ENCODE data around the gene RHPN2.
A peak's percentile ranks its signal among the peaks of the same experiment; 100 is the strongest.

The RHPN2 gene

GRCh38 chr19:33093420-33094210 is 28.9 kb upstream of the RHPN2 start:
- peaks cover 81% of the 10 kb centered on the region for H3K36me3 ChIP-seq (ENCODE audit: control insufficient read depth, insufficient read depth, low read length)
- H3K4me1 ChIP-seq (ENCODE audit: control insufficient read depth, insufficient read depth, low read length) = peaks cover 4% of the 10 kb centered on the region; the same call in 1 of the 2 replicates
- H3K9me3 ChIP-seq (ENCODE audit: control insufficient read depth, insufficient read depth, low read length) = no peaks in the 10 kb centered on the region
- H3K27ac ChIP-seq (ENCODE audit: low read depth, low read length) = no peak overlapping the region
- H3K9ac ChIP-seq (ENCODE audit: low read depth, low read length) = no peak overlapping the region
- H3K27me3 ChIP-seq (ENCODE audit: control insufficient read depth, insufficient read depth, low read length) = no peaks in the 10 kb centered on the region
- no peak overlapping the region for H3K4me3 ChIP-seq (ENCODE audit: low read depth, low read length)

- Histone ChIP-seq H3K9me3 (ENCODE audit: control insufficient read depth, insufficient read depth, low read length) (no peaks in the 10 kb centered on the region), H3K27me3 (ENCODE audit: control insufficient read depth, insufficient read depth, low read length) (no peaks in the 10 kb centered on the region), H3K4me3 (ENCODE audit: low read depth, low read length) (no peak overlapping the region), H3K9ac (ENCODE audit: low read depth, low read length) (no peak overlapping the region), H3K36me3 (ENCODE audit: control insufficient read depth, insufficient read depth, low read length) (peaks cover 58% of the 10 kb centered on the region), H3K4me1 (ENCODE audit: control insufficient read depth, insufficient read depth, low read length) (peaks cover 4% of the 10 kb centered on the region; the same call in 1 of the 2 replicates), H3K27ac (ENCODE audit: low read depth, low read length) (no peak overlapping the region)
Measured at GRCh38 chr19:33090179-33090578, 25.5 kb upstream of the RHPN2 start.

GRCh38 chr19:33089010-33089409 is 24.3 kb upstream of the RHPN2 start:
- Histone ChIP-seq H3K27me3 (ENCODE audit: control insufficient read depth, insufficient read depth, low read length) (no peaks in the 10 kb centered on the region), H3K9ac (ENCODE audit: low read depth, low read length) (no peak overlapping the region), H3K4me1 (ENCODE audit: control insufficient read depth, insufficient read depth, low read length) (peaks cover 4% of the 10 kb centered on the region; the same call in 1 of the 2 replicates), H3K27ac (ENCODE audit: low read depth, low read length) (no peak overlapping the region), H3K4me3 (ENCODE audit: low read depth, low read length) (no peak overlapping the region), H3K36me3 (ENCODE audit: control insufficient read depth, insufficient read depth, low read length) (peaks cover 48% of the 10 kb centered on the region), H3K9me3 (ENCODE audit: control insufficient read depth, insufficient read depth, low read length) (no peaks in the 10 kb centered on the region)

GRCh38 chr19:33086955-33087354 is 22.3 kb upstream of the RHPN2 start:
- Histone ChIP-seq H3K9ac (ENCODE audit: low read depth, low read length) (no peak overlapping the region), H3K27me3 (ENCODE audit: control insufficient read depth, insufficient read depth, low read length) (no peaks in the 10 kb centered on the region), H3K36me3 (ENCODE audit: control insufficient read depth, insufficient read depth, low read length) (peaks cover 32% of the 10 kb centered on the region), H3K4me3 (ENCODE audit: low read depth, low read length) (no peak overlapping the region), H3K27ac (ENCODE audit: low read depth, low read length) (no peak overlapping the region), H3K4me1 (ENCODE audit: control insufficient read depth, insufficient read depth, low read length) (peaks cover 4% of the 10 kb centered on the region; the same call in 1 of the 2 replicates), H3K9me3 (ENCODE audit: control insufficient read depth, insufficient read depth, low read length) (no peaks in the 10 kb centered on the region)

- H3K27ac ChIP-seq (ENCODE audit: low read depth, low read length) = no peak overlapping the region
- H3K27me3 ChIP-seq (ENCODE audit: control insufficient read depth, insufficient read depth, low read length) = no peaks in the 10 kb centered on the region
- no peak overlapping the region for H3K4me3 ChIP-seq (ENCODE audit: low read depth, low read length)
- peaks cover 4% of the 10 kb centered on the region; the same call in 1 of the 2 replicates for H3K4me1 ChIP-seq (ENCODE audit: control insufficient read depth, insufficient read depth, low read length)
- H3K9me3 ChIP-seq (ENCODE audit: control insufficient read depth, insufficient read depth, low read length) = no peaks in the 10 kb centered on the region
- H3K9ac ChIP-seq (ENCODE audit: low read depth, low read length) = no peak overlapping the region
- H3K36me3 ChIP-seq (ENCODE audit: control insufficient read depth, insufficient read depth, low read length) = peaks cover 23% of the 10 kb centered on the region
Measured at GRCh38 chr19:33085570-33086128, 21.0 kb upstream of the RHPN2 start.

- peak within 1 kb of the TSS; percentile 98 for H3K4me3 ChIP-seq (ENCODE audit: low read depth, low read length)
- peaks cover 8% of the 10 kb centered on the region for H3K4me1 ChIP-seq (ENCODE audit: control insufficient read depth, insufficient read depth, low read length)
- H3K27me3 ChIP-seq (ENCODE audit: control insufficient read depth, insufficient read depth, low read length) = no peaks in the 10 kb centered on the region
- H3K9ac ChIP-seq (ENCODE audit: low read depth, low read length) = peak within 1 kb of the TSS; percentile 72; the same call in 1 of the 2 replicates
- H3K36me3 ChIP-seq (ENCODE audit: control insufficient read depth, insufficient read depth, low read length) = no peaks in the 10 kb centered on the region
- peak within 1 kb of the TSS; percentile 35 for H3K27ac ChIP-seq (ENCODE audit: low read depth, low read length)
- H3K9me3 ChIP-seq (ENCODE audit: control insufficient read depth, insufficient read depth, low read length) = no peaks in the 10 kb centered on the region
Measured at GRCh38 chr19:33080761-33081681, 16.3 kb upstream of the RHPN2 start, which contains the start of gene GPATCH1. GPATCH1 (plus strand) TSS chr19:33081181; CDS start chr19:33081194, 13 bp downstream.

- H3K27me3 ChIP-seq (ENCODE audit: control insufficient read depth, insufficient read depth, low read length) = no peaks in the 10 kb centered on the region
- H3K4me1 ChIP-seq (ENCODE audit: control insufficient read depth, insufficient read depth, low read length) = peaks cover 8% of the 10 kb centered on the region
- no peaks in the 10 kb centered on the region for H3K36me3 ChIP-seq (ENCODE audit: control insufficient read depth, insufficient read depth, low read length)
- H3K9me3 ChIP-seq (ENCODE audit: control insufficient read depth, insufficient read depth, low read length) = no peaks in the 10 kb centered on the region
- no peak overlapping the region for H3K4me3 ChIP-seq (ENCODE audit: low read depth, low read length)
- H3K27ac ChIP-seq (ENCODE audit: low read depth, low read length) = no peak overlapping the region
- no peak overlapping the region for H3K9ac ChIP-seq (ENCODE audit: low read depth, low read length)
Measured at GRCh38 chr19:33075519-33075918, 10.8 kb upstream of the RHPN2 start.

- Histone ChIP-seq H3K27me3 (ENCODE audit: control insufficient read depth, insufficient read depth, low read length) (no peaks in the 10 kb centered on the region), H3K9ac (ENCODE audit: low read depth, low read length) (no peak overlapping the region), H3K27ac (ENCODE audit: low read depth, low read length) (no peak overlapping the region), H3K36me3 (ENCODE audit: control insufficient read depth, insufficient read depth, low read length) (no peaks in the 10 kb centered on the region), H3K4me3 (ENCODE audit: low read depth, low read length) (no peak overlapping the region), H3K9me3 (ENCODE audit: control insufficient read depth, insufficient read depth, low read length) (no peaks in the 10 kb centered on the region), H3K4me1 (ENCODE audit: control insufficient read depth, insufficient read depth, low read length) (no peaks in the 10 kb centered on the region)
Measured at GRCh38 chr19:33071887-33072286, 7.2 kb upstream of the RHPN2 start.

GRCh38 chr19:33067121-33067520 is 2.4 kb upstream of the RHPN2 start:
- no peak overlapping the region for H3K27ac ChIP-seq (ENCODE audit: low read depth, low read length)
- peaks cover 8% of the 10 kb centered on the region for H3K4me1 ChIP-seq (ENCODE audit: control insufficient read depth, insufficient read depth, low read length)
- no peaks in the 10 kb centered on the region for H3K36me3 ChIP-seq (ENCODE audit: control insufficient read depth, insufficient read depth, low read length)
- H3K4me3 ChIP-seq (ENCODE audit: low read depth, low read length) = no peak overlapping the region
- no peaks in the 10 kb centered on the region for H3K27me3 ChIP-seq (ENCODE audit: control insufficient read depth, insufficient read depth, low read length)
- no peak overlapping the region for H3K9ac ChIP-seq (ENCODE audit: low read depth, low read length)
- H3K9me3 ChIP-seq (ENCODE audit: control insufficient read depth, insufficient read depth, low read length) = no peaks in the 10 kb centered on the region

GRCh38 chr19:33066543-33066942 is 1.9 kb upstream of the RHPN2 start:
- H3K36me3 ChIP-seq (ENCODE audit: control insufficient read depth, insufficient read depth, low read length) = no peaks in the 10 kb centered on the region
- H3K4me1 ChIP-seq (ENCODE audit: control insufficient read depth, insufficient read depth, low read length) = peaks cover 8% of the 10 kb centered on the region
- no peaks in the 10 kb centered on the region for H3K9me3 ChIP-seq (ENCODE audit: control insufficient read depth, insufficient read depth, low read length)
- no peak overlapping the region for H3K27ac ChIP-seq (ENCODE audit: low read depth, low read length)
- no peaks in the 10 kb centered on the region for H3K27me3 ChIP-seq (ENCODE audit: control insufficient read depth, insufficient read depth, low read length)
- no peak overlapping the region for H3K9ac ChIP-seq (ENCODE audit: low read depth, low read length)
- H3K4me3 ChIP-seq (ENCODE audit: low read depth, low read length) = no peak overlapping the region
